Lung microvascular endothelial cell (primary cell): ENCODE data around the gene DNAJC7. TPM values are rescaled to one million over a fixed set of nuclear protein-coding genes. Genes with fewer than 3 reads are reported as not detected.
A peak's percentile ranks its signal among the peaks of the same experiment; 100 is the strongest.
"Not testable (repeated sequence)": the region's sequence is repeated elsewhere in the genome, so short reads cannot be mapped to it uniquely, and the experiment has no call there.

Source experiments
- DNase-seq, 2 donors: peaks; one replicate each; pipeline versions ENCODE4 v3.0.0 to v3.0.0-alpha.2; 2010; ENCODE audit warnings: low read depth in 2 of 2
- total RNA-seq: library from RNA; depleted of rRNA; stranded (reverse); fragments of >200 nt; gene quantifications from 2 replicates; pipeline ENCODE4 v1.2.1, GENCODE V29; 2014

DNAJC7 gene
- total RNA-seq, 1 donor from 2014 or later = 56.0 TPM

DNA sequence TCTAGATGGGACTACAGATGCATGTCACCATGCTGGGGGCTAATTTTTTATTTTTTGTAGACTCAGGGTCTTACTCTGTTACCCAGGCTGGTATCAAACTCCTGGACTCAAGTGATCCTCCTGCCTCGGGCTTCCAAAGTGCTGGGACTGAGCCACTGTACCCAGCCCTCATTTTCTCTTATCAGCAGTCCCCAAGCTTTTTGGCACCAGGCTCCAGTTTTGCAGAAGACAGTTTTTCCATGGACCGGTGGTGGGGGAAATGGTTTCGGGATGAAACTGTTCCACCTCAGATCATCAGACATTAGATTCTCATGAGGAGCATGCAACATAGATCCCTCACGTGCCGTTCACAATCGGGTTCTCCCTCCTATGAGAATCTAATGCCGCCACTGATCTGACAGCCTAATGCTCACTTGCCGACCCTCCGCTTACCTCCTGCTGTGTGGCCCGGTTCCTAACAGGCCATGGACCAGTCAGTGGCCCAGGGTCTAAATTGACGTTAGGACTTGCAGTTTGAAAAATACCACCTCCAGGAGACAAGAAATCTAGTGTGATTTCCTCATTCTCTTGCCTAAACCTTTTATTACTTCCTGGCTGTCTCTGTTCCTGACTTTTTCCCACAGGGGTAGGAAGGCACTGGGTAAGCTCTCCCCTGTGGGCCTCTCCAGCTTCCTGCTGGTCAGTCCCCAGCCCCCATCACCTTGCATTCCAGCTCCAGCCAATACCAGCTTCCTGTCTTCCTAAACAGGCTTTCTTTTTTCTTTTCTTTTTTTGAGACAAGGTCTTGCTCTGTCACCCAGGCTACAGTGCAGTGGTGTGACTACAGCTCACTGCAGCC lies 60.0 kb downstream of the DNAJC7 start:
- peak; percentile 46 to 64 for DNase-seq

DNA sequence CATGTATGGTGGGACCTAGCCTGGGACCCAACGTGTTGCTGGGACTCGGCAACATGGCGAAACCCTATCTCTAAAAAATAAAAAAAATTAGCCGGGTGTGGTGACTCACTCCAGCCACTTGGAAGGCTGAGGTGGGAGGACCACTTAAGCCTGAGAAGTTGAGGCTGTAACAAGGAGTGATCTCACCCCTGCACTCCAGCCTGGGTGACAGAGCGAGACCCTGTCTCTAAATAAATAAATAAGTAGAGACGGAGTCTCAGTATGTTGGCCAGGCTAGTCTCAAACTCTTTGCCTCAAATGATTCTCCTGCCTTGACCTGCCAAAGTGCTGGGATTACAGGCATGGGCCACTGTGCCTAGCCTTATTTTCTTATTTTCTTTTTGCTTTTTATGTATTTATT lies 60.7 kb downstream of the DNAJC7 start:
- DNase-seq = no peak

DNA sequence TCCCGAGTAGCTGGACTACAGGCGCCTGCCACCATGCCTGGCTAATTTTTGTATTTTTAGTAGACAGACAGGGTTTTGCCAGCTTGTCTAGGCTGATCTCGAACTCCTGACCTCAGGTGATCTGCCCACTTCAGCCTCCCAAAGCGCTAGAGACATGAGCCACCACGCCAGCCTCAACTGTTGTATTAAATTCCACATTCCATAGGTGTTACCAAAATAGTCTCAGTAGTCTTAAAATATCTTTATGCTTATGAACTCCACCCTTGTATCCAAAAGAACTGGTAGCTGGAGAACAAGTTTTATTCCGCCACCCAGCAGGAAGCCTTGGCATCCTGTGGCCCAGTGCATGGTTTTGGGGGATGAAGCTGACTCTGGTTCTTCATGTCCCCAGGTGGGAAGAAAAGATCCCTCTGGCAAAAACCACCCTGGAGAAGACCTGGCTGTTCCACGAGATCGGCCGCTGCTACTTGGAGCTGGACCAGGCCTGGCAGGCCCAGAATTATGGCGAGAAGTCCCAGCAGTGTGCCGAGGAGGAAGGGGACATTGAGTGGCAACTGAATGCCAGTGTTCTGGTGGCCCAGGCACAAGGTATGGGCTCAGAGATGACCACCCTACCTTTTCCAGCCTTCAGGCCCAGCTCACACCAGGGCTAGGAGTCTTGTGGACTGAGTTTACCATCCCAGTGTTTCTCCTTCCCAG lies 68.3 kb downstream of the DNAJC7 start:
- DNase-seq = no peak

DNA sequence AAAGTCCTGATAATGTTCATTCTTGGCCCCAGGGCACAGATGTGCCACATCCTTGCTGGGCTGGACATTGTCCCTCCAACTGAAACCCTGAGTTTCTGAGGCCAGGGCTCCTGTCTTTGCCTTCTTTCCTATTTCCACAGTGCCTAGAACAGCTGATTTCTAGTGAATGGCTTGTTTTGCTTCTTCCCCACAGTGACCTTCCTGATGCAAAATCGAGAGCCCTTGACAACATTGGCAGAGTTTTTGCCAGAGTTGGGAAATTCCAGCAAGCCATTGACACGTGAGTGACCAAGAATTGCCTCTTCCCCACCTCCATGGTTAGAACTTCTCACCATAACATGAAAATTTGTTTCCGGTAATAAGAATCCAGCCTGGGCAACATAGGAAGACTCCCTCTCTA lies 72.3 kb downstream of the DNAJC7 start:
- no peak for DNase-seq

DNA sequence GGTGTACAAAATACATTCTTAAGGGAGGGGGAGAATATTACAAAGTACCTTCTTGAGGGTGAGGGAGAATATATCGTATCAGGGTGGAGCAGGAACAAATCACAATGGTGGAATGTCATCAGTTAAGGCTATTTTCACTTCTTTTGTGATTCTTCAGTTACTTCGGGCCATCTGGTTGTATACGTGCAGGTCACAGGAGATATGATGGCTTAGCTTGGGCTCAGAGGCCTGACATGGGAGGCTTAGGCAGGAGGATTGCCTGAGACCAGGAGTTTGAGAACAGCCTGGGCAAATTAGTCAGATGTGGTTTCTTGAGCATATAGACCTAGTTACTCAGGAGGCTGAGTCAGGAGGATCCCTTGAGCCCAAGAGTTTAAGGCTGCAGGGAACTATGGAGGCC lies 73.7 kb downstream of the DNAJC7 start:
- no peak for DNase-seq

DNA sequence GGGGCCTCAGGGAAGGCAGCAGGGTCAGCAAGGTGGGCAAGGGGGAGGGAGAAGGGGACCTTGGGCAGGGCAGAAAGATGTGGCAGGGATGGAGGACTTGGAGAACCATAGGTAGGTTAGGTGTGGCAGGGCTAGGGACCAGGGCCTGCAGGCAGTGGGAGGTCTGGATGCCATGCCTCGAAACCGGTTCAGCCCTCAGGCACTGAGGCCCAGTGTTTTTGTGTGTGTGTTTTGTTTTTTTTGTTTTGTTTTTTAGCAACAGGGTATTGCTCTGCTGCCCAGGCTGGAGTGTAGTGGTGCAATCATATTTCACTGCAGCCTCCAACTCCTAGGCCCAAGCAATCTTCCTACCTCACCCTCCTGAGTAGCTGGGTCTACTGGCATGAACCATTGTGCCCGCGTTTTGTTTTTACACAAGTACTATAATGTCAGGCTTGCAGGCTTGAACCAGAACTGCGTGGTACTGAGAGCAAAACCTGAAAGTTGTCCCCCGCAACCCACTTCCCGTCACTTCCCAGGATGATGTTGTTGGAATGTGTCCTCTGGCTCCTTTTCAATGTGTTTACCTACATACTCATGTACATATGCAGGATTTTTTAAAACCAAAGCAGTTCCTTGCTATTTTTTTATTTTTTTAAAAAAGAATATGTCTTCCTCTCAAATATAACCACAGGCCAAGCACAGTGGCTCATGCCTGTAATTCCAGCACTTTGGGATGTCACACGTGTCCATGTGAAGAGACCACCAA lies 74.4 kb downstream of the DNAJC7 start:
- DNase-seq = no peak

DNA sequence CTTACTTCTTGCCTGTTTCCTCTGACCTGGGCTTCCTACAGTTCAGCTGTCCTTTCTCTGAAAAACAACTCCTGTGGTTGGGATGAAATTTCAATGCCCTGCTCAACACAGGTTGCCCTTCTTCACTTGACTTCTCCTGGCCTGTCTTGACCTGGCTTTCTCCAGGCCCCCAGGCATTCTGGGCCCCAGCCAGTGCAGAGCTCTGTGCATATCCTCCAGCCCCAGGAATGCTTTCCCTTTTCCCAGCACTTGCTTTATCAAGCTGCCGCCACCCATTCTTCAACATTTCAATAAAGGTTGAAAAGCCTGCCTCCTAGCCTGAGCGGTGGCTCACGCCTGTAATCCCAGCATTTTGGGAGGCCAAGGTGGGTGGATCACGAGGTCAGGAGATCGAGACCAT lies 76.1 kb downstream of the DNAJC7 start:
- DNase-seq = no peak

DNA sequence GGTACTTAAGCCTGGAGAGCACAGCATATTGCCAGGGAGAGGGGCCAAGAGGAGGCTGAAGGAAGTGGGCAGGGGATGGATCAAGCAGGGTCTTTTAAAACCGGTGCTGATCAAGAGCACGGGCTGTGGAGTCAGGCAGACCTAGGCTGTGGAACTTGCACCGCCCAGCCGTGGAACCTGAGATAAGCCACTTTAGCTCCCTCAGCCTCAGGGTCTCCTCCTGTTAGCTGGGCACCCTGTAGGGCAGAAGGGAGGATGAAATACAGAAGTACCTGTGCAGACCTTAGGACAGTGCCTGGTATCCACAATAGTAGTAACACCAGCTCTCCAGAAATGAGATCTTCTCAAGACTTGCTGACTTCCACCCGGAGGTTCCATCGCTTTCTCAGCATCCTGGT lies 77.5 kb downstream of the DNAJC7 start:
- no peak for DNase-seq

DNA sequence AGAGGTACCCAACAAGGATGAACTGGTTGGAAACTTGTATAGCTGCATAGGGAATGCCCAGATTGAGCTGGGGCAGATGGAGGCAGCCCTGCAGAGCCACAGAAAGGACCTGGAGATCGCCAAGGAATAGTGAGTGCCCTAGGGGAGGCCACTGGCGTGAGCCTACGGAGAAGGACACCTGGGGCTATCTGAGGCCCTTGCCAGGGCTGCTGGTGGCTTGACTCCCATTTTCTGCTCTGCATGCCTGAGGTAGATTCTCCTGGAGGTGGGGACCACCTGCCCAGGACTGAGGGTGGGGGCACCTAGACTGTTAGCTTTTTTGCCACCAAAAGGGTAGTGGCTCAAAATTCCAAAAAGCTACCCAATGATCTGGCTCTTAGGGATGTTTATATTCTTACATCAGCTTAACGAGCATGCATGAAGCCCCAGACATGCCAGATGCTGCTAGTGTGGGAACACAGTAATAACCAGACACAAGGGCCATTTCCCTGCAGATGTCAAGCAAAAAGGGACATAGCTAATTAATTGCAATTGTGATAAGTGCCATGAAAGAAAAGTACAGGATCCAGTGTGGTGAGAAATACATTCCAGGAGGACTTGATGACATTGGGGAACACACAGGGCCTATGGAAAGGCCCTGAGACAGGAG lies 78.1 kb downstream of the DNAJC7 start:
- DNase-seq = no peak

DNA sequence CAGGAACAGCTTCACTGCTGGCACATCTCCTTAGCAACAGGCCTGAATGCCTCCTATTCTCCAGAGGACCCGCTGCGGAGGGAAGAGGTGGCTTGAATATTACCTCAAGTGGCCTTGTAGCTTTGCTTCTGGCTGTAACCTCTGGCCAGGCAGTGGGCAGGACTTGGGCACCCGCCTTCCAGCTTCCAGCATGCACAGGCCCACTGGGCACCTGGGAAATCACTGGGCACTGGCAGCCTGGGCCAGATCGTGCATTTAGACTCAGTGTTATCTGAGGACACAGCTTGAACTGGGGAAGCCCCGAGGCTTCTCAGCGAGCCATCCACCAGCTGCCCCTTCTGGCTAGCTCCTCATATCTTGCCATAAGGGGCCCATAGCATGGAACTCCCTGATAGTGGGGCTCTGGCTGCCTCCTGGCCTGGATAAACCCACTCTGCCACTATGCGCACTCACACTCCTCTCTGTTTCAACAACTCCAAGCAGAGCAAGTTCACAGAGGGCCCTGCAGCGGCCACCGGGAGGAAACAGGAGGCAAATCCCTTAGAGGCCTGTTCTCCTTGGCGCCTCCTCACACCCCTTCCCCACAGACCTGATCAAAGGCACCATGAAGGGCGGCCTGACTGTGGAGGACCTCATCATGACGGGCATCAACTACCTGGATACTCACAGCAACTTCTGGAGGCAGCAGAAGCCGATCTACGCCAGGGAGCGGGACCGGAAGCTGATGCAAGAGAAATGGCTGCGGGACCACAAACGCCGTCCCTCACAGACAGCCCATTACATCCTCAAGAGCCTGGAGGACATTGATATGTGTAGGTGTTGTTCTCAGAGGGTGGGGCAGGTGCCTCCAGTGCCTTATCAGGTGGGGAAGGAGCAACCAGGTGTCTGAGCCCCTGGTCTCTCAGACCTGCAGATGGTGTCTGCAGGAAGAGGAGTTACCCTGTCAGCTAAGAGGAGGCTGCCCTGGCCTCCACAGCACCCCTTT lies 79.0 kb downstream of the DNAJC7 start:
- no peak for DNase-seq

DNA sequence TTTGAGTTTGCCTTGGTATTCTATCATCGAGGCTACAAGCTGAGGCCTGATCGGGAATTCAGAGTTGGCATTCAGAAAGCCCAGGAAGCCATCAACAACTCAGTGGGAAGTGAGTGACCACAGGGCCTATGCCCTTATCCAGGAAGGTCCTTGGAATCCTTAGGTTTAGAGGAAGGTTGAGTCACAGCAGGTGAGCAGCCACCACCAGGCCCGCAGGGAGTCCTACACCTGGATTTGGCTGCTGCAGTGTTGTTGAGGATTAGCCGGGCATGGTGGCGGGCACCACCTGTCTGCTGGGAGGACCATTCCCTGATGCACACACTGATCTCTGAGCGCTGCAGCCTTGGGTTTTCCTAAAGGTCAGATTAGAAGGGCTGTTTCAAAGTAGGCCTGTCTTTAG lies 81.6 kb downstream of the DNAJC7 start:
- DNase-seq = no peak

DNA sequence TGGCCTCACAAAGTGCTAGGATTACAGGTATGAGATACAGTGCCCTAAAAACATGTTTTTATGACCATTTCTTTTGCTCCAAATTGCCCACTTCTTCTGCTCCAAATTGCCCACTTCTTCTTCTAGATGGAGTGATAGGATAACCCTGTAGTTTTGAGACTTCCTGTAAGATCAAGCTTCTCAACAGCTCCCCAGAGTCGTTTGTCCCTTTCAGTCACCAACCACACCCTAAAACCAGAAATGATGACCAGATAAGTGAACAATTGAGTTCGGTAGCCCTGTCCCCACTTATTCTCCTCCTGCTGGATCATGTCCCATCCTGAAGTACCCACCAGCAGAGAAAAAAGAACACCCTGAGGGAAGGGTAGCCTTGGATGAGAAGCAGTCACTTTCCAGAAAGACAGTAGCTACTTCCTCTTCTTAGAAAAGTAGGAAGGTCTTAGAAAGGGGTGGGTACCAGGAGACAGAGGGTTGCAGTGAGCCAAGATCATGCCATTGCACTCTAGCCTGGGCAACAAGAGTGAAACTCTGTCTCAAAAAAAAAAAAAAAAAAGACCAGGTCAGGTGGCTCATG lies 84.3 kb downstream of the DNAJC7 start:
- DNase-seq = no peak

DNA sequence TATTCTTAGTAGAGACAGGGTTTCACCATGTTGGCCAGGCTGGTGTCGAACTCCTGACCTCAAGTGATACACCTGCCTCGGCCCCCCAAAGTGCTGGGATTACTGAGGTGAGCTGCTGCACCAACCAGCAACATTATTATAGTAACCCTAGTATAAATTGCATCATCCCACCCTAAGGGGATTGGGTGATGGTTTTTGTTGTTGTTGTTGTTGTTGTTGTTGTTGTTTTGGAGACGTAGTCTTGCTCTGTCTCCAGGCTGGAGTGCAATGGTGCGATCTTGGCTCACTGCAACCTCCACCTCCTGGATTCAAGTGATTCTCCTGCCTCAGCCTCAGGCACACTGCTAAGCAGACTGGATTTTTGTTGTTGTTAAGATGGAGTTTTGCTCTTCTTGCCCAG lies 85.5 kb downstream of the DNAJC7 start:
- not testable (repeated sequence) for DNase-seq

DNA sequence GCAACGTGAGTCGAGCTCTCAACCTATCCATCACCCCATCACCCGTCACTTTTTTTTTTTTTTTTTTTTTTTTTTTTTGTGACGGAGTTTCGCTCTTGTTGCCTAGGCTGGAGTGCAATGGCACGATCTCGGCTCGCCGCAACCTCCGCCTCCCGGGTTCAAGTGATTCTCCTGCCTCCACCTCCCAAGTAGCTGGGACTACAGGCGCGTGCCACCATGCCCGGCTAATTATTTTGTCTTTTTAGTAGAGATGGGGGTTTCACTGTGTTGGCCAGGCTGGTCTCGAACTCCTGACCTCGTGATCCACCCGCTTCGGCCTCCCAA lies 86.4 kb downstream of the DNAJC7 start:
- DNase-seq = not testable (repeated sequence)

DNA sequence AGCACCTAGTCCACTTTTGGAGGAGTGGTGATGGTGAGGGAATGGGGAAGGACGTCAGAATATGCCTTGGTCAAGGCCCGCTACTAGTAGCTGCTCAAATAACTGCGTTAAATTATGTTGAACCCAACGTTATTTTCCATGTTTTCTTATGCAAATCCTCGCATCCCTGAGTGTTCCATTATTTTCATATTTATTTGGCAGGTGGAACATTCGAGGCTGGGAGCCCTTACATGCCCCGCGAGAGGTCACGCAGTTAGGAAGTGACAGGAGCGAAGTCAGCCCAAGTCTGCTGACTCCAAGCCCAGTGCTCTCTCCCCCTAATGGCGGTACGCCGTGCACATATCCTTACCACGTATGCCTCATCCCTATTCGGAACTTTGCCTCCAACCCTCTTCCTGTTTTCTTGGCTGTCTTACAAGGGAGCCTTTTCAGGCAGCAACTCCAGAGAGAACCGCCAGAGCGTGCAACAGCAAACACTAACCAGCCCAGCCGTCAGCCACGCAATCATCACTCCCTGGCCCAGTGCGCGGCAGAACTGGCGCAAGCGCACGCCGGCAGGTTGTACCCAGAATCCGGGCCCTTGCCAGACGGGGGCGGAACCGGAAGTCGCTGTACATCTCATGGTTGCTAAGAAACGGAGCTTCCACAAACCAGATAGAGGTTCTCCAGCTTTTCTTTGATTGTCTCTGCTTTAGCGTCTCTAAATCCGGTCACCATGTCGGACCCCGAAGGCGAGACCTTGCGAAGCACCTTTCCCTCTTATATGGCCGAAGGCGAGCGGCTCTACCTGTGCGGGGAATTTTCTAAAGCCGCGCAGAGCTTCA lies 87.0 kb downstream of the DNAJC7 start, which contains the start of gene ODAD4:
Gene ODAD4 (plus strand): TSS at position 609 of the 824 bp plus-strand sequence. CDS start 107 bp downstream, at position 716.
- DNase-seq = peak; percentile 95 to 98

DNA sequence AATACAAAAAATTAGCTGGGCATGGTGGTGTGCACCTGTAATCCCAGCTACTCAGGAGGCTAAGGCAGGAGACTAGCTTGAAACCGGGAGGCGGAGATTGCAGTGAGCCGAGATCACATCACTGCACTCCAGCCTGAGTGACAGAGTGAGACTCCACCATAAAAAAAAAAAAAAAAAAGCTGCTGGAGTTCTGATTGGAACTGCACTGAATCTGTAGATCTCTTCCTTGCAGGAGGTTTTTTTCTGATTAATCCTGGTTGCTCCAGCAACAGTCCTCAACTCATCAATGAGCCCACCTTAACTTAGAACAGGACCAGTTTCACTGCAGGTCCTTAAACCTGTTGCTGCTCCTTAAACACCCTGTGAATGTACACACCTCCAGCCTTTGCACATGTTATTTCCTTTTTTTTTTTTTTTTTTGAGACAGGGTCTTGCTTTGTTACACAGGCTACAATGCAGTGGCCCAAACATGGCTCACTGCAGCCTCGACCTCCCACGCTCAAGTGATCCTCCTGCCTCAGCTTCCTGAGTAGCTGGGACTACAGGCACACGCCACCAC lies 88.5 kb downstream of the DNAJC7 start:
- DNase-seq = no peak
